Urinary bladder (tissue), 4 donors: ENCODE measurements around the gene PCDHGA12. TPM values are rescaled to one million over a fixed set of nuclear protein-coding genes. Genes with fewer than 3 reads are reported as not detected.
"Not testable (repeated sequence)": the region's sequence is repeated elsewhere in the genome, so short reads cannot be mapped to it uniquely, and the experiment has no call there.

Experiments
- DNase-seq: peaks from one replicate; pipeline ENCODE4 v3.0.0-alpha.2; 2015; ENCODE audit errors: extremely low spot score
- H3K27ac ChIP-seq: one replicate; pipeline ENCODE4 v1.5.1; 2013; ENCODE audit warnings: low read depth, mild to moderate bottlenecking, moderate library complexity
- H3K36me3 ChIP-seq: one replicate; pipeline ENCODE4 v1.6.1; 2013; ENCODE audit warnings: mild to moderate bottlenecking, moderate library complexity; ENCODE audit not compliant: insufficient read depth
- H3K4me1 ChIP-seq: one replicate; pipeline ENCODE4 v1.6.1; 2013; ENCODE audit warnings: mild to moderate bottlenecking, moderate library complexity; ENCODE audit not compliant: insufficient read depth
- H3K4me3 ChIP-seq: one replicate; pipeline ENCODE4 v1.5.1; 2013; ENCODE audit warnings: low read depth, low read length
- WGBS: extraction: QIAGEN DNeasy Blood & Tissue Kit; methylation state at CpG from one replicate; pipeline ENCODE4 v1.1.7; 2013; 5-methylcytosine and 5-hydroxymethylcytosine counted together
- polyA plus RNA-seq: library from polyadenylated mRNA; stranded (reverse); fragments of 200-250 nt; gene quantifications from one replicate; pipeline ENCODE4 v1.2.3, GENCODE V29; 2013
- total RNA-seq: library from RNA; depleted of rRNA; stranded (reverse); fragments of >200 nt; gene quantifications from one replicate; pipeline ENCODE4 v1.2.3, GENCODE V29; 2014
- donor health status: healthy with polysubstance abuse.
- donor health status: healthy.

The PCDHGA12 gene
- total RNA-seq: 7.8 TPM
- polyA plus RNA-seq: 2.9 TPM

GRCh38 chr5:141430332-141431113, at the start of gene PCDHGA12:
Gene PCDHGA12, plus strand, starts transcription at chr5:141430507. Its CDS starts 253 bp downstream, at chr5:141430760.
- H3K36me3 ChIP-seq: no peaks in the 10 kb centered on the region
- peak within 1 kb of the TSS; percentile 0 for H3K4me3 ChIP-seq
- no peak within 1 kb of the TSS for H3K27ac ChIP-seq
- WGBS: 15% methylated on average over 33 of the region's 33 CpGs
- no peaks in the 10 kb centered on the region for H3K4me1 ChIP-seq
- DNase-seq: no peak

GRCh38 chr5:141382469-141383294, 47.6 kb upstream of the PCDHGA12 start, which contains the start of gene PCDHGA7:
Gene PCDHGA7, plus strand, starts transcription at chr5:141382742. Its CDS starts 158 bp downstream, at chr5:141382900.
- whole genome bisulfite sequencing: 13% methylated on average over 37 of the region's 37 CpGs
- peaks cover 1% of the 10 kb centered on the region for H3K36me3 ChIP-seq

GRCh38 chr5:141383345-141383744, 47.0 kb upstream of the PCDHGA12 start:
- Histone ChIP-seq H3K36me3 (no peaks in the 10 kb centered on the region), H3K4me1 (no peaks in the 10 kb centered on the region), H3K27ac (no peak overlapping the region), H3K4me3 (no peak overlapping the region)
- WGBS: 39% methylated on average over 21 of the region's 21 CpGs
- DNase-seq: no peak

More at GRCh38 chr5:141382469-141383294, 47.6 kb upstream of the PCDHGA12 start, which contains the start of gene PCDHGA7:
- Histone ChIP-seq H3K4me3 (no peak within 1 kb of the TSS), H3K27ac (no peak within 1 kb of the TSS), H3K4me1 (no peaks in the 10 kb centered on the region)
- DNase-seq: no peak

- Histone ChIP-seq H3K27ac (no peak overlapping the region), H3K4me3 (no peak overlapping the region), H3K36me3 (no peaks in the 10 kb centered on the region), H3K4me1 (no peaks in the 10 kb centered on the region)
- 50% methylated on average over 43 of the region's 43 CpGs for whole genome bisulfite sequencing
- DNase-seq: no peak
Measured at GRCh38 chr5:141384471-141385267, 45.6 kb upstream of the PCDHGA12 start.

GRCh38 chr5:141387557-141388311, 42.6 kb upstream of the PCDHGA12 start, which contains the start of gene PCDHGB4:
Gene PCDHGB4, plus strand, starts transcription at chr5:141387698. Its CDS starts 187 bp downstream, at chr5:141387885.
- H3K36me3 ChIP-seq, DNase-seq, H3K4me1 ChIP-seq, H3K27ac ChIP-seq: not testable (repeated sequence)
- H3K4me3 ChIP-seq: peak within 1 kb of the TSS; percentile 23
- WGBS: 9% methylated on average over 19 of the region's 40 CpGs

- Histone ChIP-seq H3K4me3 (no peak overlapping the region), H3K4me1 (no peaks in the 10 kb centered on the region), H3K36me3 (no peaks in the 10 kb centered on the region), H3K27ac (no peak overlapping the region)
- WGBS: 46% methylated on average over 10 of the region's 10 CpGs
- DNase-seq: no peak
Measured at GRCh38 chr5:141388661-141389060, 41.6 kb upstream of the PCDHGA12 start.

GRCh38 chr5:141389153-141390042, 40.9 kb upstream of the PCDHGA12 start:
- Histone ChIP-seq H3K4me3 (no peak overlapping the region), H3K4me1 (no peaks in the 10 kb centered on the region), H3K36me3 (no peaks in the 10 kb centered on the region), H3K27ac (no peak overlapping the region)
- 33% methylated on average over 77 of the region's 77 CpGs for WGBS
- no peak for DNase-seq

- H3K27ac ChIP-seq: no peak within 1 kb of the TSS
- no peaks in the 10 kb centered on the region for H3K36me3 ChIP-seq
- H3K4me3 ChIP-seq: no peak within 1 kb of the TSS
- H3K4me1 ChIP-seq: no peaks in the 10 kb centered on the region
- no peak for DNase-seq
- 25% methylated on average over 38 of the region's 38 CpGs for WGBS
Measured at GRCh38 chr5:141392429-141393198, 37.7 kb upstream of the PCDHGA12 start, which contains the start of gene PCDHGA8. Gene PCDHGA8, plus strand, starts transcription at chr5:141392633. Its CDS starts 181 bp downstream, at chr5:141392814.

- H3K4me3 ChIP-seq: no peak overlapping the region
- DNase-seq: no peak
- 32% methylated on average over 21 of the region's 21 CpGs for WGBS
Measured at GRCh38 chr5:141393267-141393666, 37.0 kb upstream of the PCDHGA12 start.

GRCh38 chr5:141394401-141395187, 35.7 kb upstream of the PCDHGA12 start:
- H3K4me3 ChIP-seq, H3K36me3 ChIP-seq, DNase-seq, H3K4me1 ChIP-seq, H3K27ac ChIP-seq: not testable (repeated sequence)
- WGBS: 37% methylated on average over 43 of the region's 53 CpGs

More at GRCh38 chr5:141393267-141393666, 37.0 kb upstream of the PCDHGA12 start:
- H3K36me3 ChIP-seq: no peaks in the 10 kb centered on the region
- H3K27ac ChIP-seq: no peak overlapping the region
- no peaks in the 10 kb centered on the region for H3K4me1 ChIP-seq
